Esophagus (tissue), 2 donors: ENCODE results near the gene VAV2. TPM values are rescaled to one million over a fixed set of nuclear protein-coding genes. Genes with fewer than 3 reads are reported as not detected.
A peak's percentile ranks its signal among the peaks of the same experiment; 100 is the strongest.

ENCODE experiments used
- H3K27ac ChIP-seq, 2 donors: one replicate each; pipeline ENCODE4 v1.5.1; 2013; ENCODE audit warnings: low read depth in 2 of 2, mild to moderate bottlenecking in 2 of 2, inconsistent platforms in 1 of 2, low read length in 1 of 2, moderate library complexity in 1 of 2
- H3K27me3 ChIP-seq, 2 donors: one replicate each; pipeline ENCODE4 v1.6.1; 2013; ENCODE audit warnings: low read length in 2 of 2, control low read depth in 1 of 2, mild to moderate bottlenecking in 1 of 2; ENCODE audit not compliant: insufficient read depth in 2 of 2, control insufficient read depth in 1 of 2
- H3K36me3 ChIP-seq, 2 donors: one replicate each; pipeline ENCODE4 v1.6.1; 2013; ENCODE audit warnings: low read length in 1 of 2; ENCODE audit not compliant: control insufficient read depth in 2 of 2, insufficient read depth in 2 of 2
- H3K4me1 ChIP-seq, 2 donors: one replicate each; pipeline ENCODE4 v1.6.1; 2013; ENCODE audit warnings: low read length in 1 of 2; ENCODE audit not compliant: control insufficient read depth in 2 of 2, insufficient read depth in 2 of 2
- H3K4me3 ChIP-seq, 2 donors: one replicate each; pipeline ENCODE4 v1.5.1; 2013; ENCODE audit warnings: low read length in 2 of 2, mild to moderate bottlenecking in 2 of 2, low read depth in 1 of 2, moderate library complexity in 1 of 2
- H3K9me3 ChIP-seq, 2 donors: one replicate each; pipeline ENCODE4 v1.6.1; 2013; ENCODE audit warnings: mild to moderate bottlenecking in 2 of 2, low read depth in 1 of 2, low read length in 1 of 2, moderate library complexity in 1 of 2; ENCODE audit not compliant: control insufficient read depth in 2 of 2, insufficient read depth in 1 of 2
- WGBS, 2 donors: extraction: QIAGEN DNeasy Blood & Tissue Kit; methylation state at CpG; one replicate each; pipeline ENCODE4 v1.1.7; 2013; 5-methylcytosine and 5-hydroxymethylcytosine counted together
- polyA plus RNA-seq, 2 donors: library from polyadenylated mRNA; stranded (reverse); fragments of 200-250 nt; gene quantifications; one replicate each; pipeline ENCODE4 v1.2.3, GENCODE V29; 2013
- donor health status: healthy with polysubstance abuse.
- donor health status: Bipolar disorder and iron deficiency.

The VAV2 gene
- polyA plus RNA-seq, 2 donors, result 4.8 to 5.0 TPM

- H3K27me3 ChIP-seq, result no peaks in the 10 kb centered on the region
- peaks cover 0 to 2% of the 10 kb centered on the region in 2 donors for H3K36me3 ChIP-seq
- peak overlapping the region in 1 of 2 donors; percentile 19 for H3K27ac ChIP-seq
- H3K4me3 ChIP-seq, result no peak overlapping the region
- 67 to 73% methylated on average over 28 of the region's 28 CpGs for WGBS, 2 donors
- no peaks in the 10 kb centered on the region for H3K9me3 ChIP-seq
- peaks cover 0 to 5% of the 10 kb centered on the region in 2 donors for H3K4me1 ChIP-seq
Observed at GRCh38 chr9:133862585-133863256, 129.4 kb downstream of the VAV2 start.

- Histone ChIP-seq H3K27ac (no peak overlapping the region), H3K4me1 (peaks cover 0 to 5% of the 10 kb centered on the region in 2 donors), H3K27me3 (no peaks in the 10 kb centered on the region), H3K9me3 (no peaks in the 10 kb centered on the region), H3K4me3 (no peak overlapping the region), H3K36me3 (peaks cover 0 to 2% of the 10 kb centered on the region in 2 donors)
- WGBS, 2 donors, result 85 to 91% methylated on average over 5 of the region's 5 CpGs
Observed at GRCh38 chr9:133861692-133862091, 130.4 kb downstream of the VAV2 start.

GRCh38 chr9:133861086-133861485, 131.0 kb downstream of the VAV2 start:
- Histone ChIP-seq H3K36me3 (peaks cover 0 to 2% of the 10 kb centered on the region in 2 donors), H3K9me3 (no peaks in the 10 kb centered on the region), H3K4me3 (no peak overlapping the region), H3K4me1 (peaks cover 0 to 5% of the 10 kb centered on the region in 2 donors), H3K27me3 (no peaks in the 10 kb centered on the region), H3K27ac (no peak overlapping the region)
- WGBS, 2 donors, result 85 to 86% methylated on average over 20 of the region's 20 CpGs

- Histone ChIP-seq H3K27me3 (no peaks in the 10 kb centered on the region), H3K9me3 (no peaks in the 10 kb centered on the region), H3K36me3 (peaks cover 0 to 4% of the 10 kb centered on the region in 2 donors), H3K27ac (no peak overlapping the region), H3K4me1 (peaks cover 0 to 5% of the 10 kb centered on the region in 2 donors), H3K4me3 (no peak overlapping the region)
- WGBS, 2 donors, result 84 to 91% methylated on average over 11 of the region's 11 CpGs
Observed at GRCh38 chr9:133858771-133859170, 133.4 kb downstream of the VAV2 start.

GRCh38 chr9:133857639-133858038, 134.5 kb downstream of the VAV2 start:
- no peak overlapping the region for H3K4me3 ChIP-seq
- H3K27ac ChIP-seq, result no peak overlapping the region
- no peaks in the 10 kb centered on the region for H3K27me3 ChIP-seq
- H3K36me3 ChIP-seq, result peaks cover 0 to 4% of the 10 kb centered on the region in 2 donors
- no peaks in the 10 kb centered on the region for H3K4me1 ChIP-seq
- 95 to 96% methylated on average over 9 of the region's 9 CpGs for WGBS, 2 donors
- no peaks in the 10 kb centered on the region for H3K9me3 ChIP-seq

GRCh38 chr9:133856798-133857197, 135.3 kb downstream of the VAV2 start:
- no peak overlapping the region for H3K4me3 ChIP-seq
- H3K4me1 ChIP-seq, result no peaks in the 10 kb centered on the region
- no peak overlapping the region for H3K27ac ChIP-seq
- WGBS, 2 donors, result 96 to 99% methylated on average over 12 of the region's 12 CpGs
- H3K9me3 ChIP-seq, result no peaks in the 10 kb centered on the region
- peaks cover 0 to 4% of the 10 kb centered on the region in 2 donors for H3K36me3 ChIP-seq
- H3K27me3 ChIP-seq, result no peaks in the 10 kb centered on the region

- H3K27ac ChIP-seq, result no peak overlapping the region
Observed at GRCh38 chr9:133855802-133856521, 136.2 kb downstream of the VAV2 start.

GRCh38 chr9:133855371-133855770, 136.8 kb downstream of the VAV2 start:
- Histone ChIP-seq H3K4me1 (no peaks in the 10 kb centered on the region), H3K4me3 (no peak overlapping the region), H3K27ac (no peak overlapping the region), H3K9me3 (no peaks in the 10 kb centered on the region), H3K36me3 (peaks cover 0 to 2% of the 10 kb centered on the region in 2 donors), H3K27me3 (no peaks in the 10 kb centered on the region)
- 84 to 89% methylated on average over 15 of the region's 15 CpGs for WGBS, 2 donors

More at GRCh38 chr9:133855802-133856521, 136.2 kb downstream of the VAV2 start:
- Histone ChIP-seq H3K9me3 (no peaks in the 10 kb centered on the region), H3K4me3 (no peak overlapping the region), H3K27me3 (no peaks in the 10 kb centered on the region), H3K4me1 (no peaks in the 10 kb centered on the region), H3K36me3 (peaks cover 0 to 2% of the 10 kb centered on the region in 2 donors)
- WGBS, 2 donors, result 75 to 80% methylated on average over 20 of the region's 20 CpGs

GRCh38 chr9:133854765-133855164, 137.4 kb downstream of the VAV2 start:
- Histone ChIP-seq H3K36me3 (peaks cover 0 to 2% of the 10 kb centered on the region in 2 donors), H3K9me3 (no peaks in the 10 kb centered on the region), H3K27ac (no peak overlapping the region), H3K27me3 (no peaks in the 10 kb centered on the region), H3K4me1 (no peaks in the 10 kb centered on the region), H3K4me3 (no peak overlapping the region)
- WGBS, 2 donors, result 88 to 89% methylated on average over 4 of the region's 4 CpGs
